Gastrocnemius medialis (tissue), 4 donors: ENCODE measurements around the gene HYPK. TPM values are rescaled to one million over a fixed set of nuclear protein-coding genes. Genes with fewer than 3 reads are reported as not detected.

ENCODE experiments used
- ATAC-seq, 2 donors: fragments of 150-250 bp; one replicate each; pipeline ENCODE4 v1.9.1; 2016
- DNase-seq, 2 donors: peaks; one replicate each; pipeline ENCODE4 v3.0.0-alpha.2; 2019
- H3K27ac ChIP-seq, 4 donors: fragments of 200-600 bp; sonication (generic); 1 replicate in 1 of 4; 2 replicates in 3 of 4; pipeline ENCODE4 v1.5.1; 2016 to 2018; ENCODE audit warnings: mild to moderate bottlenecking in 2 of 4, moderate library complexity in 1 of 4
- H3K27me3 ChIP-seq, 3 donors: fragments of 200-600 bp; sonication (generic) in 2 of 3; 1 replicate in 1 of 3; 2 replicates in 2 of 3; pipeline versions ENCODE4 v1.5.1 to v1.6.0; 2016 to 2019; ENCODE audit warnings: mild to moderate bottlenecking in 1 of 3, moderate library complexity in 1 of 3
- H3K36me3 ChIP-seq, 2 donors: fragments of 200-600 bp; sonication (generic) in 1 of 2; one replicate each; pipeline ENCODE4 v1.5.1; 2017 to 2018
- H3K4me1 ChIP-seq, 2 donors: fragments of 200-600 bp; sonication (generic) in 1 of 2; one replicate each; pipeline ENCODE4 v1.5.1; 2016 to 2017; ENCODE audit warnings: mild to moderate bottlenecking in 2 of 2
- H3K4me3 ChIP-seq, 4 donors: fragments of 200-600 bp; sonication (generic) in 3 of 4; 1 replicate in 1 of 4; 2 replicates in 3 of 4; pipeline ENCODE4 v1.5.1; 2016 to 2019; ENCODE audit warnings: mild to moderate bottlenecking in 2 of 4
- H3K9me3 ChIP-seq, 3 donors: fragments of 200-600 bp; sonication (generic) in 2 of 3; 1 replicate in 1 of 3; 2 replicates in 2 of 3; pipeline ENCODE4 v1.5.1; 2016 to 2019
- CTCF ChIP-seq, 5 experiments: fragments of 450-650 bp in 3 of 5; fragments of 200-600 bp in 2 of 5; sonication (generic) in 2 of 5; IDR thresholded peaks in 4 of 5; conservative IDR thresholded peaks in 1 of 5; 1 replicate in 4 of 5; 2 replicates in 1 of 5; pipeline ENCODE4 v1.5.1; 2016 to 2019; ENCODE audit warnings: antibody characterized with exemption in 5 of 5, mild to moderate bottlenecking in 3 of 5, moderate library complexity in 3 of 5
- POLR2A ChIP-seq, 2 donors: fragments of 450-650 bp; IDR thresholded peaks; one replicate each; pipeline ENCODE4 v1.6.1; 2017; ENCODE audit warnings: antibody characterized with exemption in 2 of 2, mild to moderate bottlenecking in 2 of 2, moderate library complexity in 2 of 2
- in situ Hi-C, 4 donors: fragments of 200-750 bp; cut with MboI; loops; one replicate each; pipeline versions ENCODE4 v1.15.0 to v1.8.0; 2017; ENCODE audit warnings: low sequenced_read_pairs in 4 of 4
- intact Hi-C: fragments of 100-400 bp; cut with DNase I; formaldehyde crosslinking; loops from one replicate; pipeline ENCODE4 v1.15.1; 2023; ENCODE audit warnings: low total_unique reads
- total RNA-seq, 4 donors: library from RNA; depleted of rRNA; stranded (reverse); fragments of >200 nt; gene quantifications; one replicate each; pipeline versions ENCODE4 v1.1.0 to v1.2.3, GENCODE V29; 2016

The HYPK gene
- total RNA-seq, 4 donors from 2014 or later = 19.5 to 33.9 (median 24.7) TPM

GRCh38 chr15:43775411-43775965 lies 24.9 kb upstream of the HYPK start:
- TF ChIP-seq POLR2A (IDR thresholded peaks at IDR 0.05) (no peak), CTCF (IDR thresholded peaks at IDR 0.05 in 4 of 5, conservative IDR thresholded peaks at IDR 0.05 in 1 of 5) (peak in 4 of 5 experiments; percentile 14 to 37 (median 24))
- H3K4me1 ChIP-seq = peaks cover 9 to 11% of the 10 kb centered on the region in 2 donors
- H3K9me3 ChIP-seq = no peaks in the 10 kb centered on the region
- H3K27me3 ChIP-seq = no peaks in the 10 kb centered on the region
- DNase-seq (peak in 1 of 2 donors; percentile 75), ATAC-seq (peak; percentile 53 to 61)
- intact Hi-C loops (loop anchor here (10.0 kb wide), 1 partner anchor 331 kb away; no protein-coding TSS in a partner anchor), in situ Hi-C loops (loop anchor here in 1 of 4 donors (25.0 kb wide), 2 partner anchors 937 to 1862 kb away; partner anchors contain the start of genes B2M, PATL2 and SQOR)
- no peak overlapping the region for H3K4me3 ChIP-seq
- H3K36me3 ChIP-seq = peaks cover 0 to 37% of the 10 kb centered on the region in 2 donors
- peak overlapping the region; percentile 86 to 90 (median 88) for H3K27ac ChIP-seq

GRCh38 chr15:43776101-43776717 lies 24.2 kb upstream of the HYPK start:
- intact Hi-C loops (loop anchor here (2.0 to 10.0 kb wide), 2 partner anchors 29 to 331 kb away; partner anchors contain the start of gene PDIA3), in situ Hi-C loops (loop anchor here in 1 of 4 donors (25.0 kb wide), 2 partner anchors 936 to 1861 kb away; partner anchors contain the start of genes B2M, PATL2 and SQOR)
- ATAC-seq = no peak

GRCh38 chr15:43776718-43777266 lies 23.6 kb upstream of the HYPK start, which contains the start of gene ELL3:
Gene ELL3 (minus strand): TSS chr15:43776966. CDS start chr15:43776901, 65 bp downstream.
- peak; percentile 25 to 43 for TF ChIP-seq POLR2A (IDR thresholded peaks at IDR 0.05)
- no peak for TF ChIP-seq CTCF (IDR thresholded peaks at IDR 0.05 in 4 of 5, conservative IDR thresholded peaks at IDR 0.05 in 1 of 5)
- intact Hi-C loops = loop anchor here (1.0 to 10.0 kb wide), 3 partner anchors 16 to 332 kb away; partner anchors contain the start of genes PDIA3 and SERF2
- in situ Hi-C loops = loop anchor here in 1 of 4 donors (25.0 kb wide), 2 partner anchors 936 to 1861 kb away; partner anchors contain the start of genes B2M, PATL2 and SQOR

More at GRCh38 chr15:43776101-43776717, 24.2 kb upstream of the HYPK start:
- H3K4me1 ChIP-seq = peaks cover 9 to 11% of the 10 kb centered on the region in 2 donors
- no peak for TF ChIP-seq CTCF (IDR thresholded peaks at IDR 0.05 in 4 of 5, conservative IDR thresholded peaks at IDR 0.05 in 1 of 5)
- no peak for TF ChIP-seq POLR2A (IDR thresholded peaks at IDR 0.05)
- H3K4me3 ChIP-seq = peak overlapping the region; percentile 61 to 84 (median 76)
- no peaks in the 10 kb centered on the region for H3K27me3 ChIP-seq
- peaks cover 0 to 30% of the 10 kb centered on the region in 2 donors for H3K36me3 ChIP-seq
- H3K27ac ChIP-seq = peak overlapping the region; percentile 86 to 90 (median 88)
- no peaks in the 10 kb centered on the region for H3K9me3 ChIP-seq
- DNase-seq = peak in 1 of 2 donors; percentile 37

GRCh38 chr15:43777267-43777914 lies 23.0 kb upstream of the HYPK start:
- H3K27me3 ChIP-seq = no peaks in the 10 kb centered on the region
- DNase-seq (peak; percentile 57 to 78), ATAC-seq (peak; percentile 65 to 77)
- in situ Hi-C loops (loop anchor here in 1 of 4 donors (25.0 kb wide), 2 partner anchors 935 to 1860 kb away; partner anchors contain the start of genes B2M, PATL2 and SQOR), intact Hi-C loops (loop anchor here (1.0 to 10.0 kb wide), 3 partner anchors 15 to 333 kb away; partner anchors contain the start of genes PDIA3 and SERF2)
- H3K9me3 ChIP-seq = no peaks in the 10 kb centered on the region
- H3K27ac ChIP-seq = peak overlapping the region; percentile 86 to 90 (median 88)
- peak overlapping the region; percentile 61 to 84 (median 76) for H3K4me3 ChIP-seq
- peaks cover 0 to 18% of the 10 kb centered on the region in 2 donors for H3K36me3 ChIP-seq
- H3K4me1 ChIP-seq = peaks cover 9 to 11% of the 10 kb centered on the region in 2 donors
- peak; percentile 62 to 84 (median 66) for TF ChIP-seq CTCF (IDR thresholded peaks at IDR 0.05 in 4 of 5, conservative IDR thresholded peaks at IDR 0.05 in 1 of 5)
- TF ChIP-seq POLR2A (IDR thresholded peaks at IDR 0.05) = peak in 1 of 2 donors; percentile 26

More at GRCh38 chr15:43776718-43777266, 23.6 kb upstream of the HYPK start, which contains the start of gene ELL3:
- DNase-seq (peak; percentile 40 to 60), ATAC-seq (peak; percentile 68 to 73)
- H3K27me3 ChIP-seq = no peaks in the 10 kb centered on the region
- H3K27ac ChIP-seq = peak within 1 kb of the TSS; percentile 86 to 90 (median 88)
- peak within 1 kb of the TSS; percentile 61 to 84 (median 76) for H3K4me3 ChIP-seq
- peaks cover 9 to 11% of the 10 kb centered on the region in 2 donors for H3K4me1 ChIP-seq
- H3K9me3 ChIP-seq = no peaks in the 10 kb centered on the region
- H3K36me3 ChIP-seq = peaks cover 0 to 24% of the 10 kb centered on the region in 2 donors
